ENCODE measurements around the gene KLC1. TPM values are rescaled to one million over a fixed set of nuclear protein-coding genes. Genes with fewer than 3 reads are reported as not detected.
A peak's percentile ranks its signal among the peaks of the same experiment; 100 is the strongest.
"Not testable (repeated sequence)": the region's sequence is repeated elsewhere in the genome, so short reads cannot be mapped to it uniquely, and the experiment has no call there.

The KLC1 gene
- total RNA-seq, 2 donors from 2014 or later, result 185 to 201 TPM

DNA sequence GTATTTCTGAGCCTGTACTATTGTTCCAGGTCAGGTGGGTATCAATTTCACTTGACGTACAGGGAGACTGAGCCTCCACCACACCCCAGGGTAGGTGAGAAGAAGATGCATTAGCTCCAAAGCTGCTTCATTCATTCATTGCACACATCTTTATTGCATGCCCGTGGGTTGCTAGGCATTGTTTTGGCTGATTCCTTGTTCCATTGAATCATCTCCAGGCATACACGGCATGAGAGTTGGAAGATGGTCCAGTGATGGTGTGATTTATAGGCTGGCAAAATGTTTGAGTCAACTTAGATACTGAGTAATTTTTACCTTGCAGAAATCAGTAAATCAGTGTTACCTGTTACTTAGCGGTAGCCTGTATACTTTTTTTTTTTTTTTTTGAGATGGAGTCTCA is 21.2 kb downstream of the KLC1 start:
- Histone ChIP-seq H3K4me1 (peaks cover 0 to 32% of the 10 kb centered on the region in 2 donors), H3K27ac (no peak overlapping the region), H3K27me3 (no peaks in the 10 kb centered on the region), H3K36me3 (peaks cover 13% of the 10 kb centered on the region), H3K4me3 (no peak overlapping the region), H3K9me3 (no peaks in the 10 kb centered on the region)
- no peak for DNase-seq (ENCODE audit: low spot score)
- TF ChIP-seq, protein P1, sequence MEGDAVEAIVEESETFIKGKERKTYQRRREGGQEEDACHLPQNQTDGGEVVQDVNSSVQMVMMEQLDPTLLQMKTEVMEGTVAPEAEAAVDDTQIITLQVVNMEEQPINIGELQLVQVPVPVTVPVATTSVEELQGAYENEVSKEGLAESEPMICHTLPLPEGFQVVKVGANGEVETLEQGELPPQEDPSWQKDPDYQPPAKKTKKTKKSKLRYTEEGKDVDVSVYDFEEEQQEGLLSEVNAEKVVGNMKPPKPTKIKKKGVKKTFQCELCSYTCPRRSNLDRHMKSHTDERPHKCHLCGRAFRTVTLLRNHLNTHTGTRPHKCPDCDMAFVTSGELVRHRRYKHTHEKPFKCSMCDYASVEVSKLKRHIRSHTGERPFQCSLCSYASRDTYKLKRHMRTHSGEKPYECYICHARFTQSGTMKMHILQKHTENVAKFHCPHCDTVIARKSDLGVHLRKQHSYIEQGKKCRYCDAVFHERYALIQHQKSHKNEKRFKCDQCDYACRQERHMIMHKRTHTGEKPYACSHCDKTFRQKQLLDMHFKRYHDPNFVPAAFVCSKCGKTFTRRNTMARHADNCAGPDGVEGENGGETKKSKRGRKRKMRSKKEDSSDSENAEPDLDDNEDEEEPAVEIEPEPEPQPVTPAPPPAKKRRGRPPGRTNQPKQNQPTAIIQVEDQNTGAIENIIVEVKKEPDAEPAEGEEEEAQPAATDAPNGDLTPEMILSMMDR (IDR thresholded peaks at IDR 0.05), result no peak

DNA sequence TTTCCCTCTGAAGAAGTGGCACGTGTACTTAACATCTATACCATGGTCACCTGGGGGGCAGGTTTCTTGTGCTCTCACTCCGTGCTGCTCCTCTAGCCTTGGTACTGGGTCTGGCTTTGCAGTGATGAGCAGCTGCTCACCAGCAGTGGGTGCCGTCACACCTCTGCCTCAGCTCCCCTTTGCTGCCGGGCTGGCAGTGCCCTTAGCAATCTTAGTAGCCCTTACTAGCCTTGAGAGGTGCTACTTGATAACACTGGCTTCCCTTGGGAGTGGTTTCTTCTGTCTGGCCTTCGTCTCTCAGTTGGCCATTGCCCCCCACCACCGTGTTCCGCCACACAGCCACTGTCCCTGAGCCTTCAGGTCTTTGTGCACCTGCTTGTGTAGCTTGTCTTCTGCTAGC is 22.6 kb downstream of the KLC1 start:
- H3K36me3 ChIP-seq, result peaks cover 27% of the 10 kb centered on the region
- no peaks in the 10 kb centered on the region for H3K9me3 ChIP-seq

DNA sequence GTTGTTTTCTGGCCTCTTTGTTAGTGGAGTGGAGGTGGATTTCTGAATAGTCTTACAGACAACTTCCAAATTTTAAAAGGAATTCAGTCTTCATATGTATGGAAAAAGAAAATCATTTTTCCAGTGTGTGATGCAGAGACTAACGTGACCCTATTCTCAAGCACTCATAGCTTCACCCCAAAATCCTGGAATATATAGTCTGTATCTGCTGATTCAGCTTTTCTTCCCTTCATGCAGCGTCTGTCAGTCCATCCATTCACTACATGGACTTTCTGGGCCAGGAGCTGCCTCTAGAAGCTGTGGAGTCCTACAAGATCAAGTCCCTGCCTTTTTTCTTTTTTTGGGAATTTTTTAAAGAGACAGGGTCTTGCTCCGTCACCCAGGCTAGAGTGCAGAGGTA is 23.8 kb downstream of the KLC1 start:
- Histone ChIP-seq H3K27ac (peak overlapping the region; percentile 45 to 58), H3K36me3 (peaks cover 38% of the 10 kb centered on the region), H3K4me1 (peaks cover 0 to 51% of the 10 kb centered on the region in 2 donors)

More for the DNA sequence above, 22.6 kb downstream of the KLC1 start:
- Histone ChIP-seq H3K4me1 (peaks cover 0 to 40% of the 10 kb centered on the region in 2 donors), H3K27ac (no peak overlapping the region), H3K27me3 (no peaks in the 10 kb centered on the region), H3K4me3 (no peak overlapping the region)
- TF ChIP-seq, protein P1 (IDR thresholded peaks at IDR 0.05), result no peak
- no peak for DNase-seq (ENCODE audit: low spot score)

DNA sequence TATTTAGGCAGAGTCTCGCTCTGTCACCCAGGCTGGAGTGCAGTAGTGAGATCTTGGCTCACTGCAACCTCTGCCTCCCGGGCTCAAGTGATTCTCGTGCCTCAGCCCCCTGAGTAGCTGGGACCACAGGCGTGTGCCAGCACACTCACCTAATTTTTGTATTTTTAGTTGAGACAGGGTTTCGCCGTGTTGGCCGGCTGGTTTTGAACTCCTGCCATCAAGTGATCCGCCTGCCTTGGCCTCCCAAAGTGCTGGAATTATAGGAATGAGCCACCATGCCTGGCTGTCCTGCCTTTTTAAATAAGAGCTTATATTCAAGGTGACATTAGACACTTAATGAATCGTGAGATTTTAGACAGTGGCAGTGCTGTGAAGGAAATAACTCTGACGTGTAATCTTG is 24.3 kb downstream of the KLC1 start:
- Histone ChIP-seq H3K36me3 (peaks cover 43% of the 10 kb centered on the region), H3K4me1 (peaks cover 0 to 51% of the 10 kb centered on the region in 2 donors), H3K27ac (peak overlapping the region; percentile 45 to 58)
- not testable (repeated sequence) for H3K9me3 ChIP-seq; DNase-seq (ENCODE audit: low spot score); H3K4me3 ChIP-seq; H3K27me3 ChIP-seq

More for the DNA sequence above, 23.8 kb downstream of the KLC1 start:
- Histone ChIP-seq H3K9me3 (no peaks in the 10 kb centered on the region), H3K27me3 (no peaks in the 10 kb centered on the region), H3K4me3 (no peak overlapping the region)
- DNase-seq (ENCODE audit: low spot score), result no peak
- TF ChIP-seq, protein P1 (IDR thresholded peaks at IDR 0.05), result no peak

DNA sequence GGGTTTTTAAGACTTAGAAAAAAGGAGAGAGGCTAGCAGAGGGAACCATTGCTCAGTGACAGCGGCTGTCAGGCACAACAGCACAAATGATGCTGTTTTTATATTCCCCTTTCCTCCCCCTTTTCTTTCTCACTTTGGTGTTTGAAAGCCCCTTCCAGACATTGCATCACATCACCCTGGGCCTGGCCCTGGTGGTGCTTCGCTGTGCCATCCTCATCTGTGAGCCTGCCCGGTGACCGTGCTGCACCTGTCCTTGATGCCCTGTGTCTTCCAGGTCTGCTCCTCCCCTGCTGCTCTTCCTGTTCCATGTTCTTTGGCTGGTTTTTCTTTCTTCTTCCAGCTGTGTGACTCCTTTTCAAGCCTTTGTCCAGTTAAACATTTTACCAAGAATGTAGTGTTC is 24.8 kb downstream of the KLC1 start:
- peak overlapping the region; percentile 45 to 58 for H3K27ac ChIP-seq
- peaks cover 44% of the 10 kb centered on the region for H3K36me3 ChIP-seq
- H3K4me1 ChIP-seq, result peaks cover 0 to 51% of the 10 kb centered on the region in 2 donors
- H3K4me3 ChIP-seq, result no peak overlapping the region
- H3K9me3 ChIP-seq, result no peaks in the 10 kb centered on the region
- H3K27me3 ChIP-seq, result no peaks in the 10 kb centered on the region
- TF ChIP-seq, protein P1 (IDR thresholded peaks at IDR 0.05), result no peak
- DNase-seq (ENCODE audit: low spot score), result no peak

DNA sequence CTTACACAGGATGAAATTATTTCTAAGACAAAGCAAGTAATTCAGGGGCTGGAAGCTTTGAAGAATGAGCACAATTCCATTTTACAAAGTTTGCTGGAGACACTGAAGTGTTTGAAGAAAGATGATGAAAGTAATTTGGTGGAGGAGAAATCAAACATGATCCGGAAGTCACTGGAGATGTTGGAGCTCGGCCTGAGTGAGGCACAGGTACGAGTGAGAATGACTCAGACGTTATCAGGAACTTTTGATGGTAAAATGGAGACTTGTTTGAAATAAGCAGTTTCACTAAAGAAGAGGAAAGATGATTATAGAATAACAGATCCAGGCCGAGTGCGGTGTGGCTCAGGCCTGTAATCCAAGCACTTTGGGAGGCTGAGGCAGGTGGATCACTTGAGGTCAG is 25.6 kb downstream of the KLC1 start:
- no peak overlapping the region for H3K4me3 ChIP-seq
- DNase-seq (ENCODE audit: low spot score), result no peak
- no peak overlapping the region for H3K27ac ChIP-seq
- no peaks in the 10 kb centered on the region for H3K9me3 ChIP-seq
- H3K27me3 ChIP-seq, result no peaks in the 10 kb centered on the region
- H3K36me3 ChIP-seq, result peaks cover 52% of the 10 kb centered on the region
- TF ChIP-seq, protein P1 (IDR thresholded peaks at IDR 0.05), result no peak
- H3K4me1 ChIP-seq, result peaks cover 0 to 51% of the 10 kb centered on the region in 2 donors

All from right atrium auricular region (tissue), 2 donors.